Sigmoid colon (tissue), 7 donors: ENCODE results near the gene PNPLA1. TPM values are rescaled to one million over a fixed set of nuclear protein-coding genes. Genes with fewer than 3 reads are reported as not detected.

Source experiments
- DNase-seq: peaks from one replicate; pipeline ENCODE4 v3.0.0-alpha.2; 2019
- H3K27ac ChIP-seq, 4 donors: fragments of 200-600 bp; sonication (generic); one replicate each; pipeline ENCODE4 v1.5.1; 2016 to 2019; ENCODE audit warnings: mild to moderate bottlenecking in 1 of 4
- H3K27me3 ChIP-seq, 3 donors: fragments of 200-600 bp; sonication (generic); one replicate each; pipeline ENCODE4 v1.5.1; 2019; ENCODE audit warnings: mild to moderate bottlenecking in 1 of 3
- H3K36me3 ChIP-seq, 4 donors: fragments of 200-600 bp; sonication (generic); one replicate each; pipeline ENCODE4 v1.5.1; 2016 to 2019
- H3K4me1 ChIP-seq, 4 donors: fragments of 200-600 bp; sonication (generic); one replicate each; pipeline ENCODE4 v1.5.1; 2017 to 2019
- H3K4me3 ChIP-seq, 4 donors: fragments of 200-600 bp; sonication (generic); one replicate each; pipeline ENCODE4 v1.5.1; 2017 to 2019; ENCODE audit warnings: mild to moderate bottlenecking in 2 of 4, moderate library complexity in 1 of 4
- H3K9me3 ChIP-seq, 4 donors: fragments of 200-600 bp in 3 of 4; sonication (generic) in 3 of 4; one replicate each; pipeline versions ENCODE4 v1.5.1 to v1.6.1; 2013 to 2019
- CTCF ChIP-seq, 4 experiments: fragments of 450-650 bp in 3 of 4; fragments of 200-600 bp in 1 of 4; IDR thresholded peaks; one replicate each; pipeline ENCODE4 v1.5.1; 2016 to 2019; ENCODE audit warnings: antibody characterized with exemption in 4 of 4, mild to moderate bottlenecking in 3 of 4, moderate library complexity in 2 of 4
- EP300 ChIP-seq, 4 donors: sonication (generic); formaldehyde crosslinking; IDR thresholded peaks; one replicate each; pipeline ENCODE4 v1.6.1; 2017; ENCODE audit warnings: antibody characterized with exemption in 4 of 4
- POLR2A ChIP-seq, 2 donors: fragments of 450-650 bp; IDR thresholded peaks; one replicate each; pipeline ENCODE4 v1.6.1; 2016; ENCODE audit warnings: antibody characterized with exemption in 2 of 2, mild to moderate bottlenecking in 2 of 2, moderate library complexity in 2 of 2
- POLR2AphosphoS5 ChIP-seq, 4 donors: sonication (generic); formaldehyde crosslinking; IDR thresholded peaks; one replicate each; pipeline ENCODE4 v1.6.1; 2017; ENCODE audit warnings: antibody characterized with exemption in 4 of 4
- WGBS, 2 donors: extraction: QIAGEN DNeasy Blood & Tissue Kit; methylation state at CpG; one replicate each; pipeline ENCODE4 v1.1.7; 2013; 5-methylcytosine and 5-hydroxymethylcytosine counted together
- intact Hi-C: fragments of 100-400 bp; cut with DNase I; formaldehyde crosslinking; loops from one replicate; pipeline ENCODE4 v1.15.1; 2023
- polyA plus RNA-seq, 3 donors: library from polyadenylated mRNA; stranded (reverse); fragments of 200-250 nt; gene quantifications; one replicate each; pipeline ENCODE4 v1.2.3, GENCODE V29; 2013
- total RNA-seq, 4 donors: library from RNA; depleted of rRNA; stranded (reverse); fragments of >200 nt; gene quantifications; one replicate each; pipeline ENCODE4 v1.1.0, GENCODE V29; 2016
- donor health status: healthy with polysubstance abuse.
- donor health status: Bipolar disorder and iron deficiency.
- donor health status: healthy.

PNPLA1 gene
- total and polyA plus RNA-seq, 7 donors, result 0.20 to 0.46 TPM; not detected in 5

- Histone ChIP-seq H3K36me3 (no peaks in the 10 kb centered on the region), H3K27ac (no peak overlapping the region), H3K27me3 (no peaks in the 10 kb centered on the region), H3K4me1 (no peaks in the 10 kb centered on the region), H3K4me3 (no peak overlapping the region), H3K9me3 (no peaks in the 10 kb centered on the region)
- 86 to 92% methylated on average over 5 of the region's 5 CpGs for WGBS, 2 donors
- no peak for DNase-seq
- TF ChIP-seq POLR2AphosphoS5 (IDR thresholded peaks at IDR 0.05) (no peak), POLR2A (IDR thresholded peaks at IDR 0.05) (no peak), CTCF (IDR thresholded peaks at IDR 0.05) (no peak), EP300 (IDR thresholded peaks at IDR 0.05) (no peak)
- intact Hi-C loops, result no loop called here
These were observed 20.3 kb upstream of the PNPLA1 start for GRCh38 chr6:36249536-36249935.

GRCh38 chr6:36252005-36252404 is 17.9 kb upstream of the PNPLA1 start:
- no peaks in the 10 kb centered on the region for H3K27me3 ChIP-seq
- no peak overlapping the region for H3K27ac ChIP-seq
- no peak for DNase-seq
- peaks cover 0 to 2% (median 0%) of the 10 kb centered on the region in 4 donors for H3K9me3 ChIP-seq
- intact Hi-C loops, result no loop called here
- H3K4me1 ChIP-seq, result no peaks in the 10 kb centered on the region
- H3K4me3 ChIP-seq, result no peak overlapping the region
- TF ChIP-seq CTCF (IDR thresholded peaks at IDR 0.05), result no peak
- TF ChIP-seq POLR2A (IDR thresholded peaks at IDR 0.05), result no peak
- TF ChIP-seq POLR2AphosphoS5 (IDR thresholded peaks at IDR 0.05), result no peak
- no peak for TF ChIP-seq EP300 (IDR thresholded peaks at IDR 0.05)
- WGBS, 2 donors, result 95 to 96% methylated on average over 2 of the region's 2 CpGs
- no peaks in the 10 kb centered on the region for H3K36me3 ChIP-seq

GRCh38 chr6:36263390-36264000 is 6.4 kb upstream of the PNPLA1 start:
- Histone ChIP-seq H3K27ac (no peak overlapping the region), H3K27me3 (no peaks in the 10 kb centered on the region), H3K4me3 (no peak overlapping the region), H3K9me3 (peaks cover 0 to 6% (median 6%) of the 10 kb centered on the region in 4 donors), H3K36me3 (no peaks in the 10 kb centered on the region), H3K4me1 (no peaks in the 10 kb centered on the region)
- TF ChIP-seq EP300 (IDR thresholded peaks at IDR 0.05) (no peak), CTCF (IDR thresholded peaks at IDR 0.05) (no peak), POLR2AphosphoS5 (IDR thresholded peaks at IDR 0.05) (no peak), POLR2A (IDR thresholded peaks at IDR 0.05) (no peak)
- intact Hi-C loops, result no loop called here
- 61 to 78% methylated on average over 9 of the region's 9 CpGs for whole genome bisulfite sequencing, 2 donors
- no peak for DNase-seq

- 90 to 94% methylated on average over 1 of the region's 1 CpG for WGBS, 2 donors
- intact Hi-C loops, result no loop called here
- TF ChIP-seq EP300 (IDR thresholded peaks at IDR 0.05) (no peak), CTCF (IDR thresholded peaks at IDR 0.05) (no peak), POLR2A (IDR thresholded peaks at IDR 0.05) (no peak), POLR2AphosphoS5 (IDR thresholded peaks at IDR 0.05) (no peak)
These were observed 4.1 kb upstream of the PNPLA1 start for GRCh38 chr6:36265744-36266143.

More at GRCh38 chr6:36265744-36266143, 4.1 kb upstream of the PNPLA1 start:
- no peak overlapping the region for H3K27ac ChIP-seq
- H3K36me3 ChIP-seq, result no peaks in the 10 kb centered on the region
- H3K4me1 ChIP-seq, result no peaks in the 10 kb centered on the region
- no peak overlapping the region for H3K4me3 ChIP-seq
- H3K9me3 ChIP-seq, result peaks cover 0 to 6% (median 6%) of the 10 kb centered on the region in 4 donors
- H3K27me3 ChIP-seq, result peaks cover 0 to 11% (median 7%) of the 10 kb centered on the region in 3 donors
- no peak for DNase-seq
